ENCODE data around the gene MAPK4.

MAPK4 gene

DNA sequence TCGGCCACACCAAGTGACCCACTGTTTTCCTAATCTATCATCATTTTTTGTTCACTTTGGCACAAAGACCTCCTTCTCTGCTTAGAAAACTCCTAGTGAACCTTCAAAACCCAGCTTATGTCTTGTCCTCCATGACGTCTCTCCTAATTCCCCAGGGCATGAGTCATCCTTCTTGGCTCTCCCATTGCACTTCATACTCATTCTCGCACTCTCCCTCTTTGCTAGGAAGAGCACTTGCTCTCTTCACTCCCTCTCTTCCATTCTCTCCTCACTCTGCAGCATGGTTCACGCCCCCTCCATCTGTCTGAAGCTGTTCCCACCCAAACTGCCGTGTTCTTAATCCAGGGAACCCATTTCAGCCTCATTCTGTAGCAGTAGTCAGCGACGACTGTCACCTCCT lies 156.0 kb downstream of the MAPK4 start:
- Histone ChIP-seq H3K27ac (no peak overlapping the region), H3K9me3 (ENCODE audit: low read depth, low read length) (no peaks in the 10 kb centered on the region), H3K36me3 (ENCODE audit: insufficient read depth, low read length) (no peaks in the 10 kb centered on the region), H3K4me3 (no peak overlapping the region), H3K9ac (ENCODE audit: insufficient read length) (no peak overlapping the region)
- DNase-seq (ENCODE audit: low read depth, low spot score): no peak
- no peak for TF ChIP-seq FOXP2 (optimal IDR thresholded peaks at IDR 0.05; ENCODE audit: control extremely low read depth, extremely low read length, insufficient read depth)
- TF ChIP-seq POLR2AphosphoS5 (IDR thresholded peaks at IDR 0.05; ENCODE audit: borderline replicate concordance, low read depth, low read length): no peak
- no peak for TF ChIP-seq EZH2 (IDR thresholded peaks at IDR 0.05)

GRCh38 chr18:50716902-50717301 lies 157.0 kb downstream of the MAPK4 start:
- TF ChIP-seq EZH2 (IDR thresholded peaks at IDR 0.05) (no peak), POLR2AphosphoS5 (IDR thresholded peaks at IDR 0.05; ENCODE audit: borderline replicate concordance, low read depth, low read length) (no peak), FOXP2 (optimal IDR thresholded peaks at IDR 0.05; ENCODE audit: control extremely low read depth, extremely low read length, insufficient read depth) (no peak)
- Histone ChIP-seq H3K4me3 (no peak overlapping the region), H3K9ac (ENCODE audit: insufficient read length) (no peak overlapping the region), H3K36me3 (ENCODE audit: insufficient read depth, low read length) (no peaks in the 10 kb centered on the region), H3K27ac (no peak overlapping the region), H3K9me3 (ENCODE audit: low read depth, low read length) (no peaks in the 10 kb centered on the region)
- DNase-seq (ENCODE audit: low read depth, low spot score): no peak

- Histone ChIP-seq H3K9me3 (ENCODE audit: low read depth, low read length) (no peaks in the 10 kb centered on the region), H3K36me3 (ENCODE audit: insufficient read depth, low read length) (no peaks in the 10 kb centered on the region), H3K27ac (no peak overlapping the region), H3K4me3 (no peak overlapping the region), H3K9ac (ENCODE audit: insufficient read length) (no peak overlapping the region)
- no peak for DNase-seq (ENCODE audit: low read depth, low spot score)
- no peak for TF ChIP-seq EZH2 (IDR thresholded peaks at IDR 0.05)
- no peak for TF ChIP-seq POLR2AphosphoS5 (IDR thresholded peaks at IDR 0.05; ENCODE audit: borderline replicate concordance, low read depth, low read length)
- no peak for TF ChIP-seq FOXP2 (optimal IDR thresholded peaks at IDR 0.05; ENCODE audit: control extremely low read depth, extremely low read length, insufficient read depth)
Observed at GRCh38 chr18:50717563-50717962, 157.7 kb downstream of the MAPK4 start.

DNA sequence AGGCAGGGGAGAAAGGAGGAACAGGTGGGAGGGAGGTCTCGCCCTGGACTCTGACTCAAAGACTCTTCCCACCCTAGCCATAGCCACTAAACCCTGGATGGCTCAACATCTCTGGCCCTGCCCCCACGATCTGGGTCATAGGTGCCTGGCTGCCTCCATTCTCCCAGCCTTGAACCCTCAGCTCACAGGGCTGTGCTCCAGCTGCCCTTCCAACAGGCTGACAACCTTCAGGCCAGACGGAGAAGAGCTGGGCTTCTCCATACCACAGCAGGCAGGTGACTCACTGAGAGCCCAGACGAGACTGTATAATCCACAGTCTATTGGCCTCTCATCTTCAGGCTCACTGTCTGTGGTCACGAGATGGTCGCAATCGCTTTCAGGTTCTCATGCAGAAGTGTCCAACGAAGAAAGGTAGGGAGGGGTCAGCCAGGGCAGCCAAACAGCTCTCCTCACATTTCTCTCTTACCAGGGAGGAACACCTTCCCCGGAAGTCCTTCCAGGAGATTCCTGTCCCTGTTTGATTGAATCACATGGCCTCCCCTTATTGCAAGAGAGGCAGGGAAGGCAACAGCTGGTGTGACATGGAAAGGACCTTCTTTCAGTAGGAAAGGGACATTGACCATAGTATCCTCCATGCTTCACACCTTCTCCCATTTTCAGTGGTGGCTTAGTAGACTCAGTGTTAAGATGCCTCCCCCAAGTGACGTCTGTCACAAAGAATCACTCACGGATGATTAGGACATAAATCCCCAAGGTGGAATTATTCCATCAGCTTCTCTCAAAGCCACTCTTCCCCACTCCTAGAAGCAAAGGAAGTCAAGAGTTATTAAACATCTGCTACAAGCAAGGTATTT lies 159.8 kb downstream of the MAPK4 start:
- TF ChIP-seq POLR2AphosphoS5 (IDR thresholded peaks at IDR 0.05; ENCODE audit: borderline replicate concordance, low read depth, low read length) (no peak), FOXP2 (optimal IDR thresholded peaks at IDR 0.05; ENCODE audit: control extremely low read depth, extremely low read length, insufficient read depth) (no peak), EZH2 (IDR thresholded peaks at IDR 0.05) (no peak)
- H3K27ac ChIP-seq: no peak overlapping the region
- no peak overlapping the region for H3K4me3 ChIP-seq
- no peak for DNase-seq (ENCODE audit: low read depth, low spot score)
- no peak overlapping the region for H3K9ac ChIP-seq (ENCODE audit: insufficient read length)
- H3K36me3 ChIP-seq (ENCODE audit: insufficient read depth, low read length): no peaks in the 10 kb centered on the region
- H3K9me3 ChIP-seq (ENCODE audit: low read depth, low read length): no peaks in the 10 kb centered on the region

- TF ChIP-seq POLR2AphosphoS5 (IDR thresholded peaks at IDR 0.05; ENCODE audit: borderline replicate concordance, low read depth, low read length): no peak
- no peak for TF ChIP-seq EZH2 (IDR thresholded peaks at IDR 0.05)
- no peak for TF ChIP-seq FOXP2 (optimal IDR thresholded peaks at IDR 0.05; ENCODE audit: control extremely low read depth, extremely low read length, insufficient read depth)
- H3K4me3 ChIP-seq: no peak overlapping the region
- DNase-seq (ENCODE audit: low read depth, low spot score): peak; percentile 20
- H3K9ac ChIP-seq (ENCODE audit: insufficient read length): no peak overlapping the region
- no peaks in the 10 kb centered on the region for H3K36me3 ChIP-seq (ENCODE audit: insufficient read depth, low read length)
- H3K9me3 ChIP-seq (ENCODE audit: low read depth, low read length): no peaks in the 10 kb centered on the region
- no peak overlapping the region for H3K27ac ChIP-seq
Observed at GRCh38 chr18:50720325-50720674, 160.4 kb downstream of the MAPK4 start.

GRCh38 chr18:50721006-50721405 lies 161.1 kb downstream of the MAPK4 start:
- H3K9ac ChIP-seq (ENCODE audit: insufficient read length): no peak overlapping the region
- no peak overlapping the region for H3K4me3 ChIP-seq
- TF ChIP-seq FOXP2 (optimal IDR thresholded peaks at IDR 0.05; ENCODE audit: control extremely low read depth, extremely low read length, insufficient read depth) (no peak), EZH2 (IDR thresholded peaks at IDR 0.05) (no peak), POLR2AphosphoS5 (IDR thresholded peaks at IDR 0.05; ENCODE audit: borderline replicate concordance, low read depth, low read length) (no peak)
- no peaks in the 10 kb centered on the region for H3K9me3 ChIP-seq (ENCODE audit: low read depth, low read length)
- DNase-seq (ENCODE audit: low read depth, low spot score): no peak
- no peak overlapping the region for H3K27ac ChIP-seq
- no peaks in the 10 kb centered on the region for H3K36me3 ChIP-seq (ENCODE audit: insufficient read depth, low read length)

DNA sequence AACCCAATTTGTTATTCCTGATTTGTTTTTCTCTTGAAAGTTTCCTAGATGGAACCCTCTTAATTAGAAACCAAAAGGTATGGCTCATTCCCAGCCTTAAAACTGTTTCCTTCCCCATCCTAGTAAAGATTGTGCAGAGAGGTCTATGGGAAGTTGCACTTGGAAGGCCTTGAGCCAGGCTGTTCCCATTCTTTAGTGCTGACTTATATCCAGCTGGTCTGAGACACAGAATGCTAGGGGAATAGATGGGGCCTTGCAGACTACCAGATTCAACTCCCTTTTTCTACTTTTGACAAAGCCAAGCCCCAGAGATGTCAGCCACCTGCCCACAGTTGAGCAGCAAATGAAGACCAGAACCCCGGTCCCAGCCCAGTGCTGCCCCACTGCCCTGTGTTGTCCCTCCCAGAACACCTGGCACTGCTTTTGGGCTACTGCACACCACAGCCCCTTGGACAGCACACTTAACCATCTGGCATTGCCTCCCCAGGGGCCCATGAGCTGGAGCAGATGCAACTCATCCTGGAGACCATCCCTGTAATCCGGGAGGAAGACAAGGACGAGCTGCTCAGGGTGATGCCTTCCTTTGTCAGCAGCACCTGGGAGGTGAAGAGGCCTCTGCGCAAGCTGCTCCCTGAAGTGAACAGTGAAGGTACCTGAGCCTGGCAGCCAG lies 161.7 kb downstream of the MAPK4 start:
- Histone ChIP-seq H3K4me3 (no peak overlapping the region), H3K9me3 (ENCODE audit: low read depth, low read length) (no peaks in the 10 kb centered on the region), H3K27ac (no peak overlapping the region), H3K36me3 (ENCODE audit: insufficient read depth, low read length) (no peaks in the 10 kb centered on the region), H3K9ac (ENCODE audit: insufficient read length) (no peak overlapping the region)
- no peak for DNase-seq (ENCODE audit: low read depth, low spot score)
- TF ChIP-seq EZH2 (IDR thresholded peaks at IDR 0.05): no peak
- TF ChIP-seq FOXP2 (optimal IDR thresholded peaks at IDR 0.05; ENCODE audit: control extremely low read depth, extremely low read length, insufficient read depth): no peak
- no peak for TF ChIP-seq POLR2AphosphoS5 (IDR thresholded peaks at IDR 0.05; ENCODE audit: borderline replicate concordance, low read depth, low read length)

DNA sequence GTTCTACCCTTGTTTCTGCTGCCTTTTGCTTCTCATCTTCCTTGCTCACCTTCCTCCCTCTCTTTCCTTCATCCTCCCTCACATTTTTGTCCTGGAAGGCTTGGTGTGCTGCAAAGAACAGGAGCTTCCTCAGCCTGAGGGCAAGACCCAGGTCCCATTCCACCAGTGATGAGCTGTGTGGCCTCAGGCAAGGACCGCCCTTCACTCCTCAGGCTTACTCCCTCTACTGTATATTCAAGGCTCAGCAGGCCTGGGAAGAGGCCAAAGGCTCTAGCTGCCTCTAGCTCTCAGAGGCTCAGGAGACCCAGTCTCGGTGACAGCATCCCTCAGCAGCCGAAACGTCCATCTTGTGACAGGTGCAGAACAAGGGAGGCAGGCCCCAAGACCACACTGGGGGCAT lies 162.4 kb downstream of the MAPK4 start:
- TF ChIP-seq EZH2 (IDR thresholded peaks at IDR 0.05): no peak
- TF ChIP-seq FOXP2 (optimal IDR thresholded peaks at IDR 0.05; ENCODE audit: control extremely low read depth, extremely low read length, insufficient read depth): no peak
- no peak for TF ChIP-seq POLR2AphosphoS5 (IDR thresholded peaks at IDR 0.05; ENCODE audit: borderline replicate concordance, low read depth, low read length)
- H3K4me3 ChIP-seq: no peak overlapping the region

More for the DNA sequence above, 162.4 kb downstream of the MAPK4 start:
- Histone ChIP-seq H3K36me3 (ENCODE audit: insufficient read depth, low read length) (no peaks in the 10 kb centered on the region), H3K9me3 (ENCODE audit: low read depth, low read length) (no peaks in the 10 kb centered on the region), H3K27ac (no peak overlapping the region), H3K9ac (ENCODE audit: insufficient read length) (no peak overlapping the region)
- no peak for DNase-seq (ENCODE audit: low read depth, low spot score)

Measured in SK-N-MC (cell line).